Measurements from ENCODE around the gene FAM124A.

DNA sequence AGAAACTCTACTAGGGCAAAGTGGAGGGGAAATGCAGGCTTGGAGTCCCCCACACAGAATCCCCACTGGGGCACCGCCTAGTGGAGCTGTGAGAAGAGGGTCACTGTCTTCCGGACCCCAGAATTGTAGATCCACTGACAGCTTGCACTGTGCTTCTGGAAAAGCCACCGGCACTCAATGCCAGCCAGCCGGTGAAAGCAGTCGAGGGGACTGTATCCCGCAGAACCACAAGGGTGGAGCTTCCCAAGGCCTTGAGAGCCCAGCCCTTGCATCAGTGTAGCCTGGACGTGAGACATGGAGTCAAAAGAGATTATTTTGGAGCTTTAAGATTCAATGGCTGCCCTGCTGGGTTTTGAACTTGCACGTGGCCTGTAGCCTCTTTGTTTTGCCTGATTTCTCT, 47.2 kb upstream of the FAM124A start:
- TF ChIP-seq CTCF (IDR thresholded peaks at IDR 0.05; ENCODE audit: extremely low read depth in 1 of 2, insufficient read depth in 1 of 2, low read depth in 1 of 2, low read length in 2 of 2) (no peak), POLR2AphosphoS5 (IDR thresholded peaks at IDR 0.05; ENCODE audit: insufficient read depth, low read depth, low read length) (no peak), POLR2A (IDR thresholded peaks at IDR 0.05; ENCODE audit: low read depth, low read length) (no peak), EZH2 (IDR thresholded peaks at IDR 0.05; ENCODE audit: borderline replicate concordance, low read depth, low read length, severe bottlenecking) (no peak), MYC (IDR thresholded peaks at IDR 0.05; ENCODE audit: low read depth, low read length) (no peak)

Measured in endothelial cell of umbilical vein (primary cell).